HG02610 (cell line): ENCODE measurements around the gene RARS2.

Experiments used
- ATAC-seq: cut with Tn5 transposase; IDR thresholded peaks from one replicate; pipeline ENCODE4 v1.9.1; 2021; ENCODE audit warnings: mild to moderate bottlenecking, moderate library complexity; ENCODE audit not compliant: unreplicated experiment

The RARS2 gene

GRCh38 chr6:87574237-87574804 lies 15.5 kb downstream of the RARS2 start:
- ATAC-seq, result no peak

- ATAC-seq, result no peak
Measured at GRCh38 chr6:87573307-87574024, 16.3 kb downstream of the RARS2 start.

- ATAC-seq, result peak; percentile 67
Measured at GRCh38 chr6:87572883-87573282, 16.9 kb downstream of the RARS2 start.

GRCh38 chr6:87572021-87572420 lies 17.8 kb downstream of the RARS2 start:
- no peak for ATAC-seq

- ATAC-seq, result no peak
Measured at GRCh38 chr6:87561017-87561416, 28.8 kb downstream of the RARS2 start.

- no peak for ATAC-seq
Measured at GRCh38 chr6:87558446-87558845, 31.3 kb downstream of the RARS2 start.

- ATAC-seq, result no peak
Measured at GRCh38 chr6:87555506-87555905, 34.3 kb downstream of the RARS2 start.

GRCh38 chr6:87553159-87553765 lies 36.5 kb downstream of the RARS2 start:
- ATAC-seq, result no peak

GRCh38 chr6:87551799-87552198 lies 38.0 kb downstream of the RARS2 start:
- ATAC-seq, result no peak

GRCh38 chr6:87544474-87544735 lies 45.4 kb downstream of the RARS2 start:
- no peak for ATAC-seq

- no peak for ATAC-seq
Measured at GRCh38 chr6:87543696-87544473, 45.9 kb downstream of the RARS2 start.

- no peak for ATAC-seq
Measured at GRCh38 chr6:87541744-87542143, 48.0 kb downstream of the RARS2 start.

- ATAC-seq, result no peak
Measured at GRCh38 chr6:87541041-87541440, 48.7 kb downstream of the RARS2 start.

GRCh38 chr6:87540539-87540938 lies 49.2 kb downstream of the RARS2 start:
- no peak for ATAC-seq

- ATAC-seq, result no peak
Measured at GRCh38 chr6:87539554-87539953, 50.2 kb downstream of the RARS2 start.

- ATAC-seq, result no peak
Measured at GRCh38 chr6:87538510-87539260, 51.1 kb downstream of the RARS2 start.

- ATAC-seq, result no peak
Measured at GRCh38 chr6:87534377-87535047, 55.3 kb downstream of the RARS2 start.

- no peak for ATAC-seq
Measured at GRCh38 chr6:87529221-87529620, 60.6 kb downstream of the RARS2 start.

GRCh38 chr6:87522686-87523085 lies 67.1 kb downstream of the RARS2 start:
- no peak for ATAC-seq

GRCh38 chr6:87518453-87518852 lies 71.3 kb downstream of the RARS2 start:
- no peak for ATAC-seq

- ATAC-seq, result no peak
Measured at GRCh38 chr6:87514831-87515230, 75.0 kb downstream of the RARS2 start.
